Fibroblast of lung (primary cell): ENCODE results near the gene HTR2A.

Experiments used
- CTCF ChIP-seq, 2 donors: IDR thresholded peaks in 1 of 2; conservative IDR thresholded peaks in 1 of 2; 1 replicate in 1 of 2; 2 replicates in 1 of 2; pipeline ENCODE4 v1.5.1; 2011 to 2012; ENCODE audit warnings: low read length in 2 of 2, control low read depth in 1 of 2, inconsistent platforms in 1 of 2, low read depth in 1 of 2, mild to moderate bottlenecking in 1 of 2
- EZH2 ChIP-seq: IDR thresholded peaks from 2 replicates; pipeline ENCODE4 v1.5.1; 2012; ENCODE audit warnings: low read length, control low read depth, mild to moderate bottlenecking; ENCODE audit errors: missing control alignments

- TF ChIP-seq CTCF (conservative IDR thresholded peaks at IDR 0.05 in 1 of 2, IDR thresholded peaks at IDR 0.05 in 1 of 2; ENCODE audit: low read depth in 1 of 2, low read length in 2 of 2) (no peak), EZH2 (no peak)
These were observed 92.5 kb downstream of the HTR2A start for GRCh38 chr13:46804391-46804815.
